Transverse colon (tissue), 4 donors: ENCODE measurements around the gene PIAS1.

ENCODE experiments used
- CTCF ChIP-seq, 5 experiments: fragments of 200-600 bp in 3 of 5; fragments of 450-650 bp in 2 of 5; sonication (generic) in 3 of 5; IDR thresholded peaks; 1 replicate in 2 of 5; 2 replicates in 3 of 5; pipeline ENCODE4 v1.5.1; 2016 to 2017; ENCODE audit warnings: antibody characterized with exemption in 5 of 5, inconsistent platforms in 3 of 5, mild to moderate bottlenecking in 2 of 5, moderate library complexity in 1 of 5
- EP300 ChIP-seq: sonication (generic); formaldehyde crosslinking; IDR thresholded peaks from one replicate; pipeline ENCODE4 v1.6.1; 2017; ENCODE audit warnings: antibody characterized with exemption, low read depth
- POLR2A ChIP-seq: fragments of 450-650 bp; IDR thresholded peaks from one replicate; pipeline ENCODE4 v1.6.1; 2016; ENCODE audit warnings: antibody characterized with exemption, mild to moderate bottlenecking, moderate library complexity
- POLR2AphosphoS5 ChIP-seq, 3 donors: sonication (generic); formaldehyde crosslinking; IDR thresholded peaks; one replicate each; pipeline ENCODE4 v1.6.1; 2016; ENCODE audit warnings: antibody characterized with exemption in 3 of 3

- no peak for TF ChIP-seq POLR2A
- TF ChIP-seq CTCF (IDR thresholded peaks at IDR 0.05): no peak
- TF ChIP-seq POLR2AphosphoS5 (IDR thresholded peaks at IDR 0.05): no peak
- no peak for TF ChIP-seq EP300
Measured at GRCh38 chr15:68107142-68107541, 53.0 kb downstream of the PIAS1 start.
